ENCODE measurements around the gene SLC13A1.
"Not testable (repeated sequence)": the region's sequence is repeated elsewhere in the genome, so short reads cannot be mapped to it uniquely, and the experiment has no call there.

SLC13A1 gene, protein sequence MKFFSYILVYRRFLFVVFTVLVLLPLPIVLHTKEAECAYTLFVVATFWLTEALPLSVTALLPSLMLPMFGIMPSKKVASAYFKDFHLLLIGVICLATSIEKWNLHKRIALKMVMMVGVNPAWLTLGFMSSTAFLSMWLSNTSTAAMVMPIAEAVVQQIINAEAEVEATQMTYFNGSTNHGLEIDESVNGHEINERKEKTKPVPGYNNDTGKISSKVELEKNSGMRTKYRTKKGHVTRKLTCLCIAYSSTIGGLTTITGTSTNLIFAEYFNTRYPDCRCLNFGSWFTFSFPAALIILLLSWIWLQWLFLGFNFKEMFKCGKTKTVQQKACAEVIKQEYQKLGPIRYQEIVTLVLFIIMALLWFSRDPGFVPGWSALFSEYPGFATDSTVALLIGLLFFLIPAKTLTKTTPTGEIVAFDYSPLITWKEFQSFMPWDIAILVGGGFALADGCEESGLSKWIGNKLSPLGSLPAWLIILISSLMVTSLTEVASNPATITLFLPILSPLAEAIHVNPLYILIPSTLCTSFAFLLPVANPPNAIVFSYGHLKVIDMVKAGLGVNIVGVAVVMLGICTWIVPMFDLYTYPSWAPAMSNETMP

DNA sequence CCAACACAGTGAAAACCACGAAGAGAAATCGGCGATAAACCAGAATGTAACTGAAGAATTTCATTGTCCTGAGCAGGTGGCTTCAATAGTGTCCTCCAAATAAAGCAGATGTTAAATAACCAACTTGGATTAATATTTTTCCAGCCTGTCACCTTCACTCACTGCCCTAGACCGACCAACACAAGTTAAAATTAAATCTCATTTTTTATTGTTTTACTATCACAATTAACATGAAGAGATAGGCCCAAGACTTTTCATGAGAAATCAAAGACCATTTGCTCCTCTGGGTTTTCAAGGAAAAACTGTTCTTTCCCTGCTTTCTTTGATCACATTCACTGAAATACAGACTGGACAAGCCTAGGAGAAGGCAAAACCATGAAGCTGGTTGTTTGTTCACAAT is at the start of gene SLC13A1:
Gene SLC13A1 (minus strand): TSS at position 87 of the 400 bp plus-strand sequence. CDS start 23 bp downstream, at position 64.
- no peak for DNase-seq (ENCODE audit: low spot score)

DNA sequence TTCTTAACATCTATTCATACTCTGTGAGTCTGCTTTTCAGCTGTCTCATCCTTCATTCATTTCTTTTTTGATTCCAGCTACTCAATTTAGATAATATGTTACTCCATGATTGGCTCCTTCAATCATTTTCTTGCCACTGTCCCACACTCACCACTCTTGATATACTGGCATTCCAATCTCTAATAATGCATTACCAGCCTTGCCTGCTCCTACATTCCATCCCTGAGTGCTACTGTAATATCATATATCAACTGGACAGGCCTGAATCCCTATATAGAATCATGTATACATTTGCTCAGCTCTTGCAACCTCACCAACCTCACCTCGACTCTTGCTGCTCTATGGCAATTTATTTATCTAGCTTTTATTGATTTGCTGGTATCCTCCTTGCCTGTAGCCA is 45.0 kb upstream of the SLC13A1 start:
- DNase-seq (ENCODE audit: low spot score) = no peak

DNA sequence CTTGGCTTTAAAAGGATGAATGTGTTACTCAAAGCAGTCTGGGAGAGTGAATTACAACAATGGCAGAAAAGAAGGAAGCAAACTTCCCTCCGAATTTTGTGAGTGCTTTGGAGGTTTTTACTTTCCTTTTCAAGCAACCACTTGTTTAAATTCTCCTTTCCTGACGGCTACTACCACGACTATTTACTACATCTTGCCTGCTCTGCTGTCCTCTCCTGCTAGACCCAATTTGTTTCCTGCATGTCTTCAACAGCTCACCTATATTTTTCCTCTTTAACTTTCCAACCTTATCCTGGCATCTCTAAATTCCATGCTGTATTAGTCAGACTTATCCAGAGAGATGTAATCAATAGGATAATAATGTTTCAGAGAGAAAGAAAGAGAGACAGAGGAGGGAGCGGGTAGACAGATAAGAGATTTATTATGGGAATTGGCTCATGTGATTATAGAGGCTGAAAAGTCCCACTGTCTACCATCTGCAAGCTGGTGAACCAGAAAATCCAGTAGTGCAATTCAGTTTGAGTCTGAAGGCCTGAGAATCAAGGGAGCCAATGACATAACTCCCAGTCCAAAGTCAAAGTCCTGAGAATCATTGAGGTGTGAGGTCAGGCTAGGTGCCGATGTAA is 42.8 kb upstream of the SLC13A1 start:
- no peak for DNase-seq (ENCODE audit: low spot score)

DNA sequence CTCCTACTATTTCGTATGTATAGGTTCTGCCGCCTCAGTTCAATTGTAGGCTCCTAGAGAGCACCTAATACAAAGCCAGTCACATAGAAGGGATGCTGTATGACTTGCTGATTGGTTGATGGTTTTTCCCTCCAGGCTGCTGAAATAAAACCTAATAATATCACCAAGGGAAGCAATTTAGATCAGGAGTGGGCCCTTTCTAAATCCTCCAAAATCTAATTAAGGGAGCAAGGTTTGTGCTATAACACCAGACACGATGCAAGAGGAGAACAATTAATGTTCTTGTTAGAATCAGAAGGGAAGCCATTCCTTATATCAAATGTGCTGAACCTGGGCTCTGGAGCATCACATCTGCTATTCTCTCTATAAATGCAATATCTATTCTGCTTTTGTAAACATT is 42.0 kb upstream of the SLC13A1 start:
- DNase-seq (ENCODE audit: low spot score) = no peak

DNA sequence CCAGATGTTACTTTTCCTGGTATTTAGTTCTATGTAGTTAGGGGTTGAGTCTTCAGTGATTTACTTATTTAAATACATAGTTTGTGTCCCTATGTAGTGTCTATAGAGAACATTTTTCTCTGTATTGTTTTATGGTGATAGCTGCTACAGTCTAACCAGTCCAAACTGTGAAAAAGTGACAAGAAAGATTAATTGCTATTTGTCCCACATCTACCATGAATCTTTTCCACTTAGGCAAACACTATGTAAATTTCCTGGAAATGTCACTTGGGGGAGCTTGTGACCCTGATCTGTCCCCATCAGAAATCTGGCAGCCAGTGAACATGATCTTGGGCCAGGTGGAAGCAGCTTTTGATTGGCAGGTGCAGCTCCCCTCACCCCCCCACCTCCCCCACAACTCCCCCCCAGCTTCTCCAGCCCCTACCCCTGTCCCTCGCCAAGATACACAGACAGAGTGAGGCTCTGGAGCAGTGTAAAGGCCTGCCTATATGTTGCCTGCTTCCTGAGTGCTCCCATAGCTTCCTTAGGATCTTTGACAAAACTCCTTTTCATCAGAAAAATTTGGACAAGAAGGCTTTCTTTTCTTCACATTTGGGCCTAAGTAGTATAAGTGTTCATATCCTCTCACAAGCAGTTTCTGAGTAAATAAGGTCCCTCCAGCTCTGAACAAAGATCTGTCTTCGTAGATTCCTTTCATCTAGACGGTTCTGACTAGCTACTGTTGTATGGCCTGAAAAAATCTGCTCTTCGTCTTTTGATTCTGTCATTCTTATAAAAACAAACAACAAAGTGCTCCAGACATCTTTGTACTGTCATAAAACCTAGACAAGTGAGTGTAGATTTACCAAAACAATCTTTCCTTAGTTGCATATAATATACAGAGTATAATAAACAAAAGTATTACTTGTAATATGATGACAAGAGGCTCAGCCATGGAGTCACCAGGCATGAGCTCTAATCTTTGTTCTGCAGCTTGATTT is 31.5 kb upstream of the SLC13A1 start:
- DNase-seq (ENCODE audit: low spot score) = no peak

DNA sequence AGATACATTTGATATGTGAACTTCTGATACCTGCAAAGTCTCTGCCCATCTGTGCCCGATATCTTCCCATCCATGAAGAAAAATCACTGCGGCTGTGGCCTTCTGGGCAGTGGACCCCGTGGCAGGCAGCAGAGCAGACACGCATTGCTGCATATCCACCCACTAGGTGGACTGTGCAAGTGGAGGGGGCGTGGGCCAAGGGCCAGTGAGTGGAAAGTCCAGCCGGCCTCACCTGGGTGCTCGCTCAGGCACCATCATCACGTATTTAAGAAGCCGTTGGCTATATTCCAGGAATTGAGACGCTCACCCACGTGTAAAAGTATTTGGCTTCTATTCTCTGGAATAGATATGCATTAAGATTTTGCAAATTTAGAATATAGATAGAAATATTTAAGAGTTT is 30.8 kb upstream of the SLC13A1 start:
- DNase-seq (ENCODE audit: low spot score) = no peak

DNA sequence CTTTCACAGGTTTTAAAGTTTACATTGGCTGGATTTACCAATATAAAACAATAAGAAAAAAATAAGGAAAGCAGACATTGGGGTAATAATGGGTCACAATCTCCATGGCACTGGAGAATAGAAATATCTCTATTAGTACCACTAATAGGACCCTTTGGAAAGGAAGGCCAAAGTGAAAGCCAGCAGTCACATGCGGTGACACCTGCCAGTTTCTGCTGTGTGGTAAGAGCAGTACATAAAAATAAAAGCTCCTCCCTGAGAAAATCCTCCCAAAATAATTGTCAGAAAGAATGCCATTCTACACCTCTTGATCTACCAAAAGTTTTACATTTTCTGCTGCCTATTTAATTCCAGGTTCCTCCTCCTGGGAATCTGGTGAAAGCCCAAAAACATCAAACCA is 30.4 kb upstream of the SLC13A1 start:
- no peak for DNase-seq (ENCODE audit: low spot score)

DNA sequence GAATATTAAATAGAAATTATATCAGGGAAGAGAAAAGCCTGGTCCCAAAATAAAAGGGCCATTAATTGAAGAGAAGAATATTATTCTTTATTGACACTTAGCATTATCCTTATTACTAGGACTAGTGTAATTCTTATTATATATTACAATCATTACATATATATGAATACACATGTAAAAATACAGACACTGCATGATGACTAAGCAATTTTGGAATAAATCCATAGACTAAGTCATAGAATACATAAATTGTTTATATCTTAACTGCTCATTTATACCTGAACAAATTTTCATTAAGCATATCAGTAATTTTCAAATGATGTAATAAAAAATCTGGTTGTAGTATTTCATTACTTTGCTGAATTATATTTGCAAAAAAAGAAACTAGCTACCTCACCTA is 29.7 kb upstream of the SLC13A1 start:
- DNase-seq (ENCODE audit: low spot score) = no peak

DNA sequence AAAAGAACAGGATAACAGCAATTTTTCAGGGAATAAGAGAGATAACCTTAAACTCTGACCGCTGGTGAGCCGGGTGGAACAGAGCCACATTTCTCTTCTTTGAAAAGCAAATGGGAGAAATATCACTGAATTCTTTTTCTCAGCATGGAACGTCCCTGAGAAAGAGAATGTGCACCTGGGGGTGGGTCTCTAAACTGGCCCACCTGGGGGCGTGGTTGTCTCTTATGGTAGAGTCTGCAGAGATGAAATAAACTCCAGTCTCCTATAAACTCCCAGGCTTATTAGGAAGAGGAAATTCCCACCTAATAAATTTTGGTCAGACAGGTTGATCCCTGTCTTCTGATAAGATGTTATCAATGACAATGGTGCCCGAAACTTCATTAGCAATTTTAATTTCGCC is 27.9 kb upstream of the SLC13A1 start:
- DNase-seq (ENCODE audit: low spot score) = not testable (repeated sequence)

DNA sequence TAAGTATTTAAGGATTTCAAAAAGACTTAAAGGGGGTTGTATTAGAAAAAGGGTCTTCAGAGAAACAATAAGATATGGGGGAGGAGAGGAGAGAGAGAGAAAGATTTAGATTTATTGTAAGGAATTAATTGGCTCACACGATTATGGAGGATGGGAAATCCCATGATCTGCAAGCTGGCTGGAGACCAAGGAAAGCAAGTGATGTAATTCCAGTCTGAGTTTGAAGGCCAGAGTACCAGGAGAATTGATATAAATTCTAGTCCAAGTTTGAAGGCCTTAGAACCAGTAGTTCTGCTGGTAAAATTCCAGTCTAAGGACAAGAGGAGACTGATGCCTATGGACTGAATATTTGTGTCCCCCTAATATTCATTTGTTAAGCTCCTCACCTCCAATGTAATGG is 20.6 kb upstream of the SLC13A1 start:
- DNase-seq (ENCODE audit: low spot score) = no peak

DNA sequence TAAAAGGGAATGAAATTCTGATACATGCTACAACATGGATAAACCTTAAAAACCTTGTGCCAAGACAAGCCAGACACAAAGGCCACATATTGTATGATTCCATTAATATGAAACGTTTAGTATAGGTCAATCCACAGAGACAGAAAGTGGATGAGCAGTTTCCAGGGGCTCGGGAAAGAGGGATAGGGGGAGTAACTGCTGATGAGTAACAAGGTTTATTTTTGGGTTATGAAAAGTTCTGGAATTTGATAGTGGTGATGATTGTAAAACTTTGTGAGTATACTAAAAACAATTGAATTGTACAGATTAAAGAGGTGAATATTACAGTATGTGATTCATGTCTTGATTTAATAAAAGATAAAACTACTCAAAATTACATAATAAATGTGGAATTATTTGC is 19.1 kb upstream of the SLC13A1 start:
- no peak for DNase-seq (ENCODE audit: low spot score)

DNA sequence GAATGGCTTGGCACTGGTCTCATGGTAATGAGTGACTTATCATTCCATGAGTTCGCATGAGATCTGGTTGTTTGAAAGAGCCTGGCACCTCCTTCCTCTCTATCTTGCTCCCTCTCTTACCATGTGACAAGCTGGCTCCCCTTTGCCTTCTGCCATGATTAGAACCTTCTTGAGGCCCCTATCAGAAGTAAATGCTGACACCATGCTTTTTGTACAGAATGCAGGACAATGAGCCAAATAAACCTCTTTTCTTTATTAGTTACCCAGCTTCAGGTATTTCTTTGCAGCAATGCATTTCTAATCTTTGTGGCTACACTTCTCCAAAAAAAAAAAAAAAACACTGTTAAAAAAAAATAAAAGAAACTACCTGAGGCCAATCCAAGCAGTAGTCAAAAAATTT is 17.1 kb upstream of the SLC13A1 start:
- DNase-seq (ENCODE audit: low spot score) = no peak

DNA sequence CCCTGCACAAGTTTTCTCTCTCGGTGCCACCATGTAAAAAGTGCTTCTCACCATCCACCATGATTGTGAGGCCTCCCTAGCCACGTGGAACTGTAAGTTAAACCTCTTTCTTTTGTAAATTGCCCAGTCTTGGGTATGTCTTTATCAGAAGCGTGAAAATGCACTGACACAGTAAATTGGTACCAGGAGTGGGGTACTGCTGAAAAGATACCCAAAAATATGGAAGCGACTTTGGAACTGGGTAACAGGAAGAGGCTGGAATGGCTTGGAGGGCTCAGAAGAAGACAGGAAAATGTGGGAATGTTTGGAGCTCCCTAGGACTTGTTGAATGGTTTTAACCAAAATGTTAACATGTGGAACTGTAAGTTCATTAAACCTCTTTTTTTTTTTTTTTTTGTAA is 15.6 kb upstream of the SLC13A1 start:
- DNase-seq (ENCODE audit: low spot score) = no peak

DNA sequence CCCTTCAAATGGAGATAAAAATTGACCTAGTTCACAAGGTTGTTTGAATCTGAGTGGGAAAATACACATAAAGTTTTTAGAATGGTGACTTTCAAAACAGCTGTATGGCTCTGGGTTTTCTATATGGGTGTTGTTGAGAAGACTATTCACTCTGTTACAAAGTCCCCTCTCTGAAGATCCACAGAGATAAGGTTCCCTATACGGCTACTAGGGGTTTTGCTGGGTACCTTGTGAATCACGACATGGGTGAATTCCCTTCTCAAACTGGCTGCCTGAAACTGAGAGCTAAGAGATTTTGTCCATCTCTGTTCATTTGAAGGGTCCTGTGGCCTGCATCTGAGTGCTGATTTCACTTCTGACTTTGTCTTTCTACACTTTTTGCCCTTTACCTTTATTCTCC is 11.8 kb upstream of the SLC13A1 start:
- no peak for DNase-seq (ENCODE audit: low spot score)

DNA sequence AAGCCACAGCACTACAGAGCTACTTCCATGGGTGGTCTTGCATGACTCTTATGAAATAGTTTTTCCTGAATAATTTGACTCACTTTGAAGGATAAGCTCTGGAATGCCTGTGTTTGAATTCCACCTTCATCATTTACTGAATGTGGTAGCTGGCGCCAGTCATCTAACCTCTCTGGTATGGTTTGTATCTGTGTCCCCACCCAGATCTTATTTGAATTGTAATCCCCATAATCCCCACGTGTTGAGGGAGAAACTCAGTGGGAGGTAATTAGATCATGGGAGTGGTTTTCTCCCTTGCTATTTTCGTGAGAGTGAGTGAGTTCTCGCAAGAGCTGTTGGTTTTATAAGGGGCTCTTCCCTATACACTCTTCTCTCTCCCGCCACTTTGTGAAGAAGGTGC is 11.2 kb upstream of the SLC13A1 start:
- DNase-seq (ENCODE audit: low spot score) = no peak

DNA sequence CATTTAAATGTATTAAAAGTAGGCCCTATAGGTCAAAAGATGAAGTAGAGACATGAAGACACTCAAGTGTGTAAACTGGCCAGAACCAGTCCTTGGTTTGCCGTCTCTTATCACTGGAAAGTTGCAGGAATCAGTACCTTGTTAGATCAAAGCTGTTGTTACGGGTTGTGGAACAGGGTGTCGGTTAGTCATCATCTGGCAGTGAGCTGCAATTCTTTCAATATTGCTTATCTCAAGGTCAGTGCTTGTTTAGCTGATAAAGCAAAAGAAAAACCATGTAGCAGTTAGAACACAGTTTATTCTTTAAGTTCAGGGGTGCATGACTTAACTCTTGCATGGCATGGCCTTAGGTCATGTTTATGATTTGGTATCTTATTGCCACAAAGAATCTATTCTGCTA is 10.0 kb upstream of the SLC13A1 start:
- no peak for DNase-seq (ENCODE audit: low spot score)

DNA sequence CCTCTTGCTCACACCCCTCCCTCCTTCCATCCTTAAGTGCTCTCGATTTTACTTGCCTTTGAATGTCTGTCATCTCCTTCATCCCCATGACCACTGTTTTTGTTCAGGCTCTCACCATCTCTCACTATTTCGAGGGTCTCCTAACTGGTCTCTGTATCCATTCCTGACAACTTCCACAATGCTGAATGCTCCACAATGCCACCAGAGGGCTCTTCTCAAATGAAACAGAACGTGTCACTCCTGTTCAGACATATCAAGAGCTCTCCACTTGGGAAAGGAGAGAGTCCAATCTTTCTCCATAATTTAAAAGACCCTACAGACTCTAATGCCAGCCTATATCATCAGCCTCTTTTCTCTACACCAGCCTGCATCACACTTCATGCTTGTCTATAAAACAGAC is 9.0 kb upstream of the SLC13A1 start:
- DNase-seq (ENCODE audit: low spot score) = no peak

DNA sequence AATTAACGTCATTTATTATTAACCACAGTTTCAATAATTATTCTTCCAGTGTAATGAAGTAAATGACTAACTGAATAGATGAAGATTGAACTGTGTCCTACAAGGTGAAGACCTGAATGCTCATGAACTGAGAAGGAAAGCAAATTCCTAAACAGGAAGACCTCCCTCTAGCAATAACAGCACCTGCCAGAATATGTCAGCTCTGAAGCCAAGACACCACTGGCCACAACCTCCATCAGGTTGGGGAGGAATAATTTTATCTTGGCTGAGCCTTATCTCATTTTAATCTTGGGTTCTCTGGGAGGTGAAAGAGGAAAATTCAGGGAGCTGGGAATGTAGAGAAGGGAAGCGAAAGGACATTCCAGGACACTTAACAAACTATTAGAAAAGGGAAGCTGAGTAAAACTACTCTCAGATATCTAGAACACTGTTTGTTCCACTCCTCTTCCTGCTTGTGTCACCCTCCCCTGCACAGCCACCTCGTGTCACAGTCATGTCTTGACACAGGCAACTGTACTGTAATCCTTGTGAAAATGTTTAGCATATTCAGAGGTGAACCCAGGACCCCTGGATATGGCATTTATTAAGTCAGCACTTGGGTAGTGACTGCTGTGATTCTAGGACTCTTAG is 4.6 kb upstream of the SLC13A1 start:
- DNase-seq (ENCODE audit: low spot score) = peak; percentile 37

DNA sequence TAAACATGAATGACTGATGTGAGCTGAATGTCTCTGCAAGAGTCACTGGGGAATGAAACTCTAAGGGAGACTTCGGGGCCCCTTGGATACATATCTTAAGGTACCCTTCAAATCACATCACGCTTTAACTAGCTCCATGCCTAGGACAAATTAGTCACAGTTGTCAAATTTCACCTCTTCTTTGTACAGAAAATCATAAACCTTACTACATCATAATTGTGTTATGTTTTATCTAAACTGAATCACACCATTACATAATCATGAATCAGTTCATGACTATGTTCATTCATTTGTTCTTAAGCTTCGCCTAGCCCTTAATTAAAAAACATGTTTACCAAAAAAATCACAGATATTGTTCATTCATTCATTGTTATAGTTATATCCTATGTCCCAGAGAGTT is 2.1 kb upstream of the SLC13A1 start:
- DNase-seq (ENCODE audit: low spot score) = no peak

DNA sequence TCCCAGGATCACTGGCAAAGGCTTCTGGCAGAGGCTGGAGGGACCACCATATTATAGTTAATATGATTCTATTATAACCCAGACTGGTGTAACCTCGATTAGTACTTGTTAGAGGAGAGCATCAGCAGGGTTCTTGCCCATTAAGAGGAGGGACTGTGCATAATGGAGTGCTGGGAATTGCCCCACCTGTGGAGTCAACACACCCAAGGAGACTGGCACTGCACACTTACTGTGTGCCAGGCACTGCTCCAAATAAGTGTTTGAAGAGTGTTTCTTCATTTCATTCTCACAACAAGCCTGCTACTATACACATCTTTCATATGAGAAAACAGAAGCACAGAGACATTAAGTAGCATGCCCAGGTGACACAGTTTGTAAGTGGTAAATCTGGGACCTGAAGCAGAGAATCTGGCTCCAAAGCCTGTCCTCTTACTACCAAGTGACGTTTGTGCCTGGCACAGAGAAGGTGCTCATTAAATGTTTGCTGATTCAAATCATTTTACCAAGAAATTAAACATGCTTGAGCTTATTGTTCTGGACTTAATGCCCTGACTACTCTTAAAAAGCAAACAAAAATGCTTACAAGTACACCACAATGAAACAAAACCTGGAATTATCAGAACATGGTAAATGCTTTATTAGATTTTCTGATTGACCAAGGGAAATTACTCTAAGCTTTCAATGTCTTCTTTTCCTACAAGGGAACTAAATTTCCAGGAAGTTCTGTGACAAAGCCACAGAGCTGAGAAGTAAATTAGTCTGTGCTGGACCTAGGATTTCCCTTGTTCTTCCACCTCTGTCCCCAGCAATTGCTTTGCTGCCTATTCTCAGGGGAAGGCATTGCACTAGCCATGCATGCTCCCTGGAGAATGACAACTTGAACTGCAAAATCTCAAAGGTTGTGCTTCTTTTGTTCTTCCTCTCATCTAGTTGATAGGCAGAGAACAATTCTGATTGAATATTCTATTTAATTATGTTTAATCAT is 809 bp downstream of the SLC13A1 start:
- DNase-seq (ENCODE audit: low spot score) = no peak

DNA sequence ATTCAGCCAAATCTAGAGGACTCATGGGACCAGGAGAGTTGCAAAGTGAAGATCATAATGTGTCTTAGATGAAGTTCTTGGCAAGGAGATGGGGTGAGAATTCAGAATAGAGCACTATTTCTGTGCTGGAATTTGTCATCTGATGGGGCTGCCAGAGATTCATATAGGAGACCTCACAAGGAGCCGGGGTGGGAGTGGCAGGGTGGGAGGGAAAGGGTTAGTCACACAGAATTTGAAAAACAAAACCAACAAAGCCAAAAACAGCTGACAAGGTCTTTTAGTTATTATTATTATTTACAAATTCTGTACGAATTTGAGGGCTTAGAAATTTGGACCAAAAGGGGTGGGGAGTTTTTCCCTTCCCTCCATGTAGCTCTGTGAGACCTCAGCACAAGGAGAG is 1.7 kb downstream of the SLC13A1 start:
- DNase-seq (ENCODE audit: low spot score) = no peak

Measured in cerebellar cortex (tissue), 1 donor.